GM12892 (cell line): ENCODE results near the gene ELF2.

ENCODE experiments used
- POLR2A ChIP-seq: IDR thresholded peaks from 2 replicates; pipeline ENCODE4 v1.6.1; 2011; ENCODE audit warnings: low read depth, low read length, control low read depth
- POLR2AphosphoS5 ChIP-seq: IDR thresholded peaks from 2 replicates; pipeline ENCODE4 v1.6.1; 2011; ENCODE audit warnings: low read depth, low read length, control low read depth

DNA sequence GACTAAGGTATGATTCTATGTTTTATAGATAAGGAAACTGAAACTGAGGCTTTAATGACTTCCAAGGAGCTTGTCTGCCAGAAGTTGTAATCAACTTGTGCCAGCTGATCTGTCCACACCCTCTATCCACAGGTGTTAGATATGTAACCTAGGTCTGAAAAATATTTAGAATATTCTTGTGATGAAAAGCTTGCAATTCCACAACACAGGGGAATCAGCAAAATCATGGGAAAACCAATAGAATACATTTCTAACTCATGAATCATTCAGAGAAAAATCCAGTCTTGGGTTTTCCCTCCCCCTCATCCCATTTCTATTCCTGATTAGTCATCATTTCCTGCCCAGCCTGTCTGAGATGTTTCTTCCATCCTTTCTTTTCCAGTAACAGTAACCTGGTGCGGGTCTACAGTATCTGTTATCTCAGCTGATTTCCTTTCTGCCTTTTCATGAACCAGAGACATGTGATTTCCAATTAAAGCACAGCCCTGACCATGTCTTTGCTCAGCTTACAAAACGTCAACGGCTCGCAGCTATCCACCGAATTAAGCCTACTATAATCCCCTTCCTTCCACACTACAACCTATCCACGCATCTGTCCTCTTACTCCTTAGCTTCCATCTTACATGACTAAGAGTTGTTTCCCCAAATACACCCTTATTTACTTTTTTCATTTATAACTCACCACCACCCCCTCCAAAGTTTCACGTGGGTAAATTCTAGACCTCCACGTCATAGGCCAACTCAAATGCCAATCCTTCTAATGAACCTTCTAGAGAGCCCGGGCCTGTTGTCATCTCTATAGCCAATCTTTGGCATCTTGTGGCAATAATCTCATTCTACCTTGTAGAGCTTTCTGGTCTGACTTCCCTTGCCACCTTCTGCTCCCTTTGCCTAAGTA, 162.4 kb downstream of the ELF2 start:
- TF ChIP-seq POLR2A: no peak
- no peak for TF ChIP-seq POLR2AphosphoS5
